ENCODE data around the gene UTS2B.
A peak's percentile ranks its signal among the peaks of the same experiment; 100 is the strongest.

UTS2B gene

GRCh38 chr3:191350396-191351090 lies 20.2 kb upstream of the UTS2B start:
- DNase-seq = no peak

GRCh38 chr3:191348098-191348497 lies 17.8 kb upstream of the UTS2B start:
- no peak for DNase-seq

GRCh38 chr3:191347228-191347627 lies 16.9 kb upstream of the UTS2B start:
- no peak for DNase-seq

GRCh38 chr3:191345334-191345733 lies 15.0 kb upstream of the UTS2B start:
- no peak for DNase-seq

- DNase-seq = no peak
Observed at GRCh38 chr3:191343913-191344312, 13.6 kb upstream of the UTS2B start.

GRCh38 chr3:191343115-191343514 lies 12.8 kb upstream of the UTS2B start:
- DNase-seq = no peak

- no peak for DNase-seq
Observed at GRCh38 chr3:191342411-191342810, 12.1 kb upstream of the UTS2B start.

- DNase-seq = no peak
Observed at GRCh38 chr3:191342006-191342405, 11.7 kb upstream of the UTS2B start.

- DNase-seq = no peak
Observed at GRCh38 chr3:191340966-191341365, 10.6 kb upstream of the UTS2B start.

GRCh38 chr3:191340351-191340750 lies 10.0 kb upstream of the UTS2B start:
- no peak for DNase-seq

- DNase-seq = no peak
Observed at GRCh38 chr3:191339316-191339917, 9.1 kb upstream of the UTS2B start.

GRCh38 chr3:191338177-191338488 lies 7.8 kb upstream of the UTS2B start:
- DNase-seq = no peak

- no peak for DNase-seq
Observed at GRCh38 chr3:191336833-191337232, 6.5 kb upstream of the UTS2B start.

GRCh38 chr3:191334346-191334893 lies 4.1 kb upstream of the UTS2B start:
- no peak for DNase-seq

GRCh38 chr3:191333298-191333880 lies 3.1 kb upstream of the UTS2B start:
- DNase-seq = no peak

GRCh38 chr3:191331388-191331787 lies 1.1 kb upstream of the UTS2B start:
- DNase-seq = no peak

- DNase-seq = no peak
Observed at GRCh38 chr3:191330530-191331048, 263 bp upstream of the UTS2B start.

- peak; percentile 35 to 74 for DNase-seq
Observed at GRCh38 chr3:191328962-191329653, 1.2 kb downstream of the UTS2B start, which contains the start of gene CCDC50. TSS of gene CCDC50 (plus strand) at chr3:191329394. CDS start at chr3:191329675, 281 bp downstream.

- DNase-seq = no peak
Observed at GRCh38 chr3:191328383-191328961, 1.9 kb downstream of the UTS2B start.

- DNase-seq = no peak
Observed at GRCh38 chr3:191327526-191327925, 2.8 kb downstream of the UTS2B start.

- DNase-seq = no peak
Observed at GRCh38 chr3:191324936-191325335, 5.4 kb downstream of the UTS2B start.

GRCh38 chr3:191321019-191321767 lies 9.1 kb downstream of the UTS2B start:
- DNase-seq = no peak
